Right lobe of liver (tissue), 4 donors: ENCODE measurements around the gene MYL7.

Experiments used
- POLR2A ChIP-seq: fragments of 450-650 bp; IDR thresholded peaks from one replicate; pipeline ENCODE4 v1.6.1; 2017; ENCODE audit warnings: antibody characterized with exemption, mild to moderate bottlenecking
- TF ChIP-seq, protein P1 (sequence below), 4 donors: fragments of 200-600 bp in 3 of 4; fragments of 450-650 bp in 1 of 4; IDR thresholded peaks; one replicate each; pipeline versions ENCODE4 v1.5.1 to v1.8.0; 2016 to 2022; ENCODE audit warnings: antibody characterized with exemption in 4 of 4, mild to moderate bottlenecking in 2 of 4
- donor health status: DM: no; HTN: no; CAD: no.
- donor health status: DM: no; HTN: no; CAD: no.
- donor health status: DM: no; HTN: yes; CAD: no.

DNA sequence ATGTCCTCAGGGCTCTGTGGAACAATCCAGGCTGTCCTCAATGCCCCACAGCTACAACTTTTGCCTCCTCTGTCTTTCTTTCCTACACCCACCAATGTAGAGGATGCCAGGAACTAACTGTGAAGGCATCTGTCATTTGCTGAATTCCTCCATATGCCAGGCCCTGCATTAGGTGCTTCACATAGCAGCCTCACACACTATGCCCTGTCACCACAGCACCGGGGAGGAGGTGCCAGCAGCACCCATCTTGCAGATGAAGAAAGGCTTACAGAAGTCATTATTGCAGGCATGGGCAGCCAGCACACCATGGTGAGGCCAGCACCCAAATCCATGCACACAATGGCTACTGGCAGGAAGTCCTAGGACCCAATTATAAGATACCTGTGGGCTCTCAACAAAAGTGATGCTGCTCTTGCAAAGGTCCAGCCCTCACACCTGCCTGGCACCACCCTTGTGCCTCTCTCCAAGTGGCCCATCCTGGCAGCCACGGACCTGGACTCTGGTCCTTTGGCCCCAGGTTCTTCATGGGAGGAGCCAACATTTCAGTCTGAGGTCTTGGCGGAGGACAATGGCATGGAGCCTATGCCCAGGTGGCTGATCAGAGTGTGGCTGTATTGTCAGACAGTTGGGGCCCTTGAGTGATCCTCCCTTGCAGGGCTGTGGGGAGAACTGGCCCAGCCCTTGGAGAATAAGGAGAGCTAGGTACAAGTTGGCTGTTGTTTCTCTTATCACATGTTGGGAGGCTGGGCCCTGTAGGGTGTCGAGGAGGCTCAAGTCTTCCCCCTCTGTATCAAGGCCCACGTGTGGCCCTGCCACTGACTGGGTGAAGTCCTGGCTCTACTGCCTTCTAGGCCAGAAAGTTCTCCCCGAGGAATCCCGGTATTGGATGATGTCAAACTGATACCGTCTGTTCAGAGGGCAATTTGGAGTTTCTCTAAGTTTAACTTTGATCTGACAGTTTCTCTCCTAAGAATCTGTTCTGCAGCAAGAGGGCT lies 14.4 kb upstream of the MYL7 start:
- no peak for TF ChIP-seq POLR2A
- TF ChIP-seq, protein P1, sequence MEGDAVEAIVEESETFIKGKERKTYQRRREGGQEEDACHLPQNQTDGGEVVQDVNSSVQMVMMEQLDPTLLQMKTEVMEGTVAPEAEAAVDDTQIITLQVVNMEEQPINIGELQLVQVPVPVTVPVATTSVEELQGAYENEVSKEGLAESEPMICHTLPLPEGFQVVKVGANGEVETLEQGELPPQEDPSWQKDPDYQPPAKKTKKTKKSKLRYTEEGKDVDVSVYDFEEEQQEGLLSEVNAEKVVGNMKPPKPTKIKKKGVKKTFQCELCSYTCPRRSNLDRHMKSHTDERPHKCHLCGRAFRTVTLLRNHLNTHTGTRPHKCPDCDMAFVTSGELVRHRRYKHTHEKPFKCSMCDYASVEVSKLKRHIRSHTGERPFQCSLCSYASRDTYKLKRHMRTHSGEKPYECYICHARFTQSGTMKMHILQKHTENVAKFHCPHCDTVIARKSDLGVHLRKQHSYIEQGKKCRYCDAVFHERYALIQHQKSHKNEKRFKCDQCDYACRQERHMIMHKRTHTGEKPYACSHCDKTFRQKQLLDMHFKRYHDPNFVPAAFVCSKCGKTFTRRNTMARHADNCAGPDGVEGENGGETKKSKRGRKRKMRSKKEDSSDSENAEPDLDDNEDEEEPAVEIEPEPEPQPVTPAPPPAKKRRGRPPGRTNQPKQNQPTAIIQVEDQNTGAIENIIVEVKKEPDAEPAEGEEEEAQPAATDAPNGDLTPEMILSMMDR (IDR thresholded peaks at IDR 0.05), result no peak
